Measurements from ENCODE around the gene LUC7L3.
"Not testable (repeated sequence)": the region's sequence is repeated elsewhere in the genome, so short reads cannot be mapped to it uniquely, and the experiment has no call there.

The LUC7L3 gene

GRCh38 chr17:50781167-50781566 is 61.8 kb downstream of the LUC7L3 start:
- no peak for DNase-seq (ENCODE audit: low read depth in 3 of 3)

GRCh38 chr17:50783193-50783660 is 63.8 kb downstream of the LUC7L3 start:
- peak; percentile 67 to 81 (median 70) for DNase-seq (ENCODE audit: low read depth in 3 of 3)

- no peak for DNase-seq (ENCODE audit: low read depth in 3 of 3)
These were observed 64.5 kb downstream of the LUC7L3 start for GRCh38 chr17:50783905-50784304.

- DNase-seq (ENCODE audit: low read depth in 3 of 3), result no peak
These were observed 65.7 kb downstream of the LUC7L3 start for GRCh38 chr17:50785126-50785525.

GRCh38 chr17:50785946-50786570 is 66.7 kb downstream of the LUC7L3 start:
- no peak for DNase-seq (ENCODE audit: low read depth in 3 of 3)

- no peak for DNase-seq (ENCODE audit: low read depth in 3 of 3)
These were observed 67.7 kb downstream of the LUC7L3 start for GRCh38 chr17:50787106-50787505.

- no peak for DNase-seq (ENCODE audit: low read depth in 3 of 3)
These were observed 71.2 kb downstream of the LUC7L3 start for GRCh38 chr17:50790618-50791017.

GRCh38 chr17:50792132-50792531 is 72.7 kb downstream of the LUC7L3 start:
- no peak for DNase-seq (ENCODE audit: low read depth in 3 of 3)

- no peak for DNase-seq (ENCODE audit: low read depth in 3 of 3)
These were observed 73.6 kb downstream of the LUC7L3 start for GRCh38 chr17:50793007-50793406.

- no peak for DNase-seq (ENCODE audit: low read depth in 3 of 3)
These were observed 75.0 kb downstream of the LUC7L3 start for GRCh38 chr17:50794361-50794760.

GRCh38 chr17:50797135-50797810 is 77.9 kb downstream of the LUC7L3 start:
- no peak for DNase-seq (ENCODE audit: low read depth in 3 of 3)

GRCh38 chr17:50798424-50799288 is 79.3 kb downstream of the LUC7L3 start:
- DNase-seq (ENCODE audit: low read depth in 3 of 3), result no peak

GRCh38 chr17:50799582-50799981 is 80.2 kb downstream of the LUC7L3 start:
- no peak for DNase-seq (ENCODE audit: low read depth in 3 of 3)

- no peak for DNase-seq (ENCODE audit: low read depth in 3 of 3)
These were observed 80.8 kb downstream of the LUC7L3 start for GRCh38 chr17:50800196-50800700.

GRCh38 chr17:50802609-50803571 is 83.5 kb downstream of the LUC7L3 start:
- DNase-seq (ENCODE audit: low read depth in 3 of 3), result no peak

- DNase-seq (ENCODE audit: low read depth in 3 of 3), result no peak
These were observed 84.3 kb downstream of the LUC7L3 start for GRCh38 chr17:50803676-50804075.

- not testable (repeated sequence) for DNase-seq (ENCODE audit: low read depth in 3 of 3)
These were observed 85.5 kb downstream of the LUC7L3 start for GRCh38 chr17:50804749-50805475.

GRCh38 chr17:50805486-50805885 is 86.1 kb downstream of the LUC7L3 start:
- DNase-seq (ENCODE audit: low read depth in 3 of 3), result no peak

Measured in stimulated activated CD4-positive, alpha-beta T cell treated with anti-CD3 and anti-CD28 coated beads, TNF-alpha, amount 100 ng/mL, for 24 hours (primary cell).